Measurements from ENCODE around the gene XRCC3.

The XRCC3 gene

GRCh38 chr14:103738701-103739451 is 23.6 kb upstream of the XRCC3 start:
- DNase-seq (ENCODE audit: low spot score): no peak

GRCh38 chr14:103738166-103738565 is 22.9 kb upstream of the XRCC3 start:
- DNase-seq (ENCODE audit: low spot score): no peak

- DNase-seq (ENCODE audit: low spot score): no peak
Observed at GRCh38 chr14:103737432-103738045, 22.3 kb upstream of the XRCC3 start.

- DNase-seq (ENCODE audit: low spot score): no peak
Observed at GRCh38 chr14:103736546-103737431, 21.5 kb upstream of the XRCC3 start.

GRCh38 chr14:103735815-103736545 is 20.7 kb upstream of the XRCC3 start:
- DNase-seq (ENCODE audit: low spot score): no peak

GRCh38 chr14:103735439-103735814 is 20.2 kb upstream of the XRCC3 start:
- DNase-seq (ENCODE audit: low spot score): no peak

- DNase-seq (ENCODE audit: low spot score): no peak
Observed at GRCh38 chr14:103735022-103735421, 19.8 kb upstream of the XRCC3 start.

- no peak for DNase-seq (ENCODE audit: low spot score)
Observed at GRCh38 chr14:103734081-103734888, 19.0 kb upstream of the XRCC3 start.

GRCh38 chr14:103733651-103734050 is 18.4 kb upstream of the XRCC3 start:
- DNase-seq (ENCODE audit: low spot score): no peak

- DNase-seq (ENCODE audit: low spot score): no peak
Observed at GRCh38 chr14:103732868-103733620, 17.8 kb upstream of the XRCC3 start.

GRCh38 chr14:103731916-103732867 is 16.9 kb upstream of the XRCC3 start:
- DNase-seq (ENCODE audit: low spot score): no peak

- DNase-seq (ENCODE audit: low spot score): no peak
Observed at GRCh38 chr14:103731481-103731880, 16.2 kb upstream of the XRCC3 start.

- DNase-seq (ENCODE audit: low spot score): no peak
Observed at GRCh38 chr14:103730490-103731035, 15.3 kb upstream of the XRCC3 start.

- no peak for DNase-seq (ENCODE audit: low spot score)
Observed at GRCh38 chr14:103729496-103730448, 14.5 kb upstream of the XRCC3 start.

GRCh38 chr14:103728721-103729120 is 13.5 kb upstream of the XRCC3 start:
- DNase-seq (ENCODE audit: low spot score): no peak

GRCh38 chr14:103728141-103728540 is 12.9 kb upstream of the XRCC3 start:
- no peak for DNase-seq (ENCODE audit: low spot score)

- DNase-seq (ENCODE audit: low spot score): no peak
Observed at GRCh38 chr14:103727313-103727980, 12.2 kb upstream of the XRCC3 start.

Data from CD4-positive, alpha-beta T cell treated with Interleukin-15 for 4 hours (primary cell).